GM06990 (cell line): ENCODE data around the gene ANKRD33B.

ENCODE experiments used
- DNase-seq: peaks from one replicate; pipeline ENCODE4 v3.0.0-alpha.2; 2011; ENCODE audit not compliant: insufficient read length; ENCODE audit errors: extremely low read depth
- H3K27me3 ChIP-seq: replicated peaks from 2 replicates; pipeline ENCODE4 v1.6.0; 2011; ENCODE audit warnings: low read length; ENCODE audit not compliant: control insufficient read depth, insufficient read depth
- H3K36me3 ChIP-seq: 2 replicates; pipeline ENCODE4 v1.5.1; 2011; ENCODE audit warnings: low read length; ENCODE audit not compliant: control insufficient read depth, insufficient read depth
- H3K4me3 ChIP-seq: replicated peaks from 2 replicates; pipeline ENCODE4 v1.5.1; 2011; ENCODE audit warnings: low read depth, mild to moderate bottlenecking, control low read depth, low read length
- CTCF ChIP-seq: IDR thresholded peaks from 2 replicates; pipeline ENCODE4 v1.5.1; 2011; ENCODE audit warnings: low read length, control low read depth, mild to moderate bottlenecking, inconsistent platforms; ENCODE audit not compliant: insufficient read depth, poor library complexity, severe bottlenecking

The ANKRD33B gene

GRCh38 chr5:10556893-10557746, 6.8 kb upstream of the ANKRD33B start:
- DNase-seq: no peak
- Histone ChIP-seq H3K4me3 (no peak overlapping the region), H3K36me3 (no peaks in the 10 kb centered on the region), H3K27me3 (no peaks in the 10 kb centered on the region)
- TF ChIP-seq CTCF: no peak

- no peak overlapping the region for H3K4me3 ChIP-seq
- no peak for TF ChIP-seq CTCF
- DNase-seq: no peak
- no peaks in the 10 kb centered on the region for H3K36me3 ChIP-seq
- H3K27me3 ChIP-seq: no peaks in the 10 kb centered on the region
Measured at GRCh38 chr5:10559151-10559550, 4.7 kb upstream of the ANKRD33B start.

GRCh38 chr5:10559871-10560270, 4.0 kb upstream of the ANKRD33B start:
- DNase-seq: no peak
- Histone ChIP-seq H3K27me3 (no peaks in the 10 kb centered on the region), H3K36me3 (no peaks in the 10 kb centered on the region), H3K4me3 (no peak overlapping the region)
- no peak for TF ChIP-seq CTCF

- no peak for TF ChIP-seq CTCF
- H3K36me3 ChIP-seq: no peaks in the 10 kb centered on the region
- H3K4me3 ChIP-seq: peak overlapping the region; percentile 97
- H3K27me3 ChIP-seq: no peaks in the 10 kb centered on the region
- DNase-seq: peak; percentile 84
Measured at GRCh38 chr5:10562201-10563109, 1.4 kb upstream of the ANKRD33B start.

- peak overlapping the region; percentile 97 for H3K4me3 ChIP-seq
- H3K36me3 ChIP-seq: no peaks in the 10 kb centered on the region
- H3K27me3 ChIP-seq: no peaks in the 10 kb centered on the region
- peak; percentile 2 for TF ChIP-seq CTCF
- peak; percentile 83 for DNase-seq
Measured at GRCh38 chr5:10563110-10563944, 543 bp upstream of the ANKRD33B start.
